Activated CD8-positive, alpha-beta memory T cell treated with anti-CD3 and anti-CD28 coated beads for 24 hours (primary cell): ENCODE measurements around the gene C1orf159.
"Not testable (repeated sequence)": the region's sequence is repeated elsewhere in the genome, so short reads cannot be mapped to it uniquely, and the experiment has no call there.

Source experiments
- DNase-seq: peaks from one replicate; pipeline ENCODE4 v3.0.0-alpha.2; 2020

C1orf159 gene

GRCh38 chr1:1079408-1080121 lies 36.3 kb downstream of the C1orf159 start:
- DNase-seq: peak; percentile 80

- DNase-seq: not testable (repeated sequence)
Observed at GRCh38 chr1:1077396-1077795, 38.5 kb downstream of the C1orf159 start.

- peak; percentile 58 for DNase-seq
Observed at GRCh38 chr1:1075148-1075935, 40.5 kb downstream of the C1orf159 start.

GRCh38 chr1:1074631-1075147 lies 41.2 kb downstream of the C1orf159 start:
- DNase-seq: peak; percentile 56

- DNase-seq: no peak
Observed at GRCh38 chr1:1073743-1074587, 41.9 kb downstream of the C1orf159 start, which contains the start of gene RNF223. Gene RNF223 (minus strand): TSS chr1:1074306. CDS start chr1:1072566, 1,740 bp downstream.

GRCh38 chr1:1072849-1073742 lies 42.8 kb downstream of the C1orf159 start:
- DNase-seq: no peak

GRCh38 chr1:1072299-1072848 lies 43.5 kb downstream of the C1orf159 start:
- no peak for DNase-seq

GRCh38 chr1:1071486-1072298 lies 44.2 kb downstream of the C1orf159 start:
- DNase-seq: no peak

GRCh38 chr1:1069711-1070676 lies 45.9 kb downstream of the C1orf159 start:
- no peak for DNase-seq

- peak; percentile 98 for DNase-seq
Observed at GRCh38 chr1:1069056-1069710, 46.7 kb downstream of the C1orf159 start.

- peak; percentile 71 for DNase-seq
Observed at GRCh38 chr1:1068517-1069055, 47.3 kb downstream of the C1orf159 start.

- no peak for DNase-seq
Observed at GRCh38 chr1:1067860-1068516, 47.9 kb downstream of the C1orf159 start.

- DNase-seq: no peak
Observed at GRCh38 chr1:1067284-1067859, 48.5 kb downstream of the C1orf159 start.

- no peak for DNase-seq
Observed at GRCh38 chr1:1066403-1067283, 49.2 kb downstream of the C1orf159 start.

- not testable (repeated sequence) for DNase-seq
Observed at GRCh38 chr1:1065940-1066304, 50.0 kb downstream of the C1orf159 start.

GRCh38 chr1:1065265-1065939 lies 50.5 kb downstream of the C1orf159 start:
- no peak for DNase-seq
